Mesendoderm (in vitro differentiated cells): ENCODE data around the gene ZNF521.

Experiments used
- DNase-seq: peaks from one replicate; pipeline ENCODE4 v3.0.0; 2013
- H2AK5ac ChIP-seq: 2 replicates; pipeline ENCODE4 v1.6.1; 2013; ENCODE audit warnings: low read length, inconsistent platforms
- H2BK120ac ChIP-seq: 2 replicates; pipeline ENCODE4 v1.6.1; 2013; ENCODE audit warnings: low read depth, mild to moderate bottlenecking, low read length, moderate library complexity, mixed read lengths
- H2BK15ac ChIP-seq: replicated peaks from 2 replicates; pipeline ENCODE4 v1.6.1; 2013; ENCODE audit warnings: low read depth, mild to moderate bottlenecking, moderate library complexity
- H2BK5ac ChIP-seq: 2 replicates; pipeline ENCODE4 v1.6.1; 2013; ENCODE audit warnings: low read length, inconsistent platforms
- H3K18ac ChIP-seq: 2 replicates; pipeline ENCODE4 v1.6.1; 2013; ENCODE audit warnings: mild to moderate bottlenecking, low read length, mixed read lengths
- H3K23ac ChIP-seq: one replicate; pipeline ENCODE4 v1.6.1; 2013; ENCODE audit warnings: low read length
- H3K27ac ChIP-seq: 2 replicates; pipeline ENCODE4 v1.5.1; 2013; ENCODE audit warnings: low read depth, mild to moderate bottlenecking, inconsistent platforms, low read length, moderate library complexity
- H3K27me3 ChIP-seq: 2 replicates; pipeline ENCODE4 v1.6.1; 2013; ENCODE audit warnings: low read length, control low read depth, mild to moderate bottlenecking, inconsistent platforms; ENCODE audit not compliant: insufficient read depth, poor library complexity
- H3K36me3 ChIP-seq: 2 replicates; pipeline ENCODE4 v1.6.1; 2013; ENCODE audit warnings: low read length, inconsistent platforms; ENCODE audit not compliant: control insufficient read depth, insufficient read depth
- H3K4ac ChIP-seq: one replicate; pipeline ENCODE4 v1.6.1; 2013; ENCODE audit warnings: low read depth, mild to moderate bottlenecking, low read length, moderate library complexity
- H3K4me1 ChIP-seq: 2 replicates; pipeline ENCODE4 v1.6.1; 2013; ENCODE audit warnings: low read depth, low read length, inconsistent platforms; ENCODE audit not compliant: control insufficient read depth
- H3K4me2 ChIP-seq: 2 replicates; pipeline ENCODE4 v1.6.1; 2013; ENCODE audit warnings: low read length
- H3K4me3 ChIP-seq: 2 replicates; pipeline ENCODE4 v1.5.1; 2013; ENCODE audit warnings: mild to moderate bottlenecking, low read length
- H3K56ac ChIP-seq: one replicate; pipeline ENCODE4 v1.6.1; 2013; ENCODE audit warnings: low read length
- H3K79me1 ChIP-seq: 2 replicates; pipeline ENCODE4 v1.6.1; 2013; ENCODE audit warnings: low read length, inconsistent platforms
- H3K79me2 ChIP-seq: 2 replicates; pipeline ENCODE4 v1.6.1; 2013; ENCODE audit warnings: mild to moderate bottlenecking, low read length; ENCODE audit not compliant: control insufficient read depth, insufficient read depth
- H3K9ac ChIP-seq: 2 replicates; pipeline ENCODE4 v1.6.1; 2013; ENCODE audit warnings: low read length, inconsistent platforms
- H4K5ac ChIP-seq: one replicate; pipeline ENCODE4 v1.6.1; 2013; ENCODE audit warnings: low read length
- H4K8ac ChIP-seq: one replicate; pipeline ENCODE4 v1.6.1; 2013; ENCODE audit warnings: low read depth, mild to moderate bottlenecking, control low read depth, low read length, moderate library complexity
- WGBS: extraction: QIAGEN DNeasy Blood & Tissue Kit; methylation state at CpG from one replicate; pipeline ENCODE4 v1.1.7; 2013; ENCODE audit warnings: low lambda C conversion rate, missing lambda C conversion rate; ENCODE audit not compliant: insufficient coverage; ENCODE audit errors: extremely low coverage; 5-methylcytosine and 5-hydroxymethylcytosine counted together

The ZNF521 gene

DNA sequence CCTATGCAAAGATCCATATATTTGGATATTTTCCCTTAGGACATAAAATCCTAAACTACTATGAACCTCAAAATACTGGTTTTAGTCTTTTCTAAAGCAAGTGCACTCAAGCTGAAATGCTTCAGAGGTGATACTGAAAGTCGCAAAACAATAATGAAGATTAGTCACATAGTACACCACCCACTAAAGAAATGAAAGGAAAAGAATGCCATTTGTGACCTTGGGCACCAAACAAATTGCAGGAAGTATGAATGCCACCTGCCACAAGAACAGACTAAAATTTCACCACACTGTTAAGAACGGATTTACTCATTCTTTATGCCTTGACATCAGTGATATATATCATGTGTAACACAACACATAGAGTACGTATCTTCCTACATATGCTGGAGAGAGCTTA, 161.5 kb downstream of the ZNF521 start:
- Histone ChIP-seq H2BK120ac (no peak overlapping the region), H3K79me1 (no peaks in the 10 kb centered on the region), H4K8ac (no peak overlapping the region), H2BK5ac (no peak overlapping the region), H3K4ac (no peak overlapping the region), H3K27me3 (no peaks in the 10 kb centered on the region), H3K79me2 (no peaks in the 10 kb centered on the region), H3K4me1 (no peaks in the 10 kb centered on the region), H3K18ac (no peak overlapping the region), H3K56ac (no peak overlapping the region), H3K4me2 (no peak overlapping the region), H4K5ac (no peak overlapping the region), H3K9ac (no peak overlapping the region), H3K4me3 (no peak overlapping the region), H2AK5ac (no peak overlapping the region), H3K36me3 (no peaks in the 10 kb centered on the region), H2BK15ac (no peak overlapping the region), H3K27ac (no peak overlapping the region), H3K23ac (no peak overlapping the region)
- DNase-seq = no peak
- no CpG with 5 or more reads among the region's 3 CpGs for WGBS

DNA sequence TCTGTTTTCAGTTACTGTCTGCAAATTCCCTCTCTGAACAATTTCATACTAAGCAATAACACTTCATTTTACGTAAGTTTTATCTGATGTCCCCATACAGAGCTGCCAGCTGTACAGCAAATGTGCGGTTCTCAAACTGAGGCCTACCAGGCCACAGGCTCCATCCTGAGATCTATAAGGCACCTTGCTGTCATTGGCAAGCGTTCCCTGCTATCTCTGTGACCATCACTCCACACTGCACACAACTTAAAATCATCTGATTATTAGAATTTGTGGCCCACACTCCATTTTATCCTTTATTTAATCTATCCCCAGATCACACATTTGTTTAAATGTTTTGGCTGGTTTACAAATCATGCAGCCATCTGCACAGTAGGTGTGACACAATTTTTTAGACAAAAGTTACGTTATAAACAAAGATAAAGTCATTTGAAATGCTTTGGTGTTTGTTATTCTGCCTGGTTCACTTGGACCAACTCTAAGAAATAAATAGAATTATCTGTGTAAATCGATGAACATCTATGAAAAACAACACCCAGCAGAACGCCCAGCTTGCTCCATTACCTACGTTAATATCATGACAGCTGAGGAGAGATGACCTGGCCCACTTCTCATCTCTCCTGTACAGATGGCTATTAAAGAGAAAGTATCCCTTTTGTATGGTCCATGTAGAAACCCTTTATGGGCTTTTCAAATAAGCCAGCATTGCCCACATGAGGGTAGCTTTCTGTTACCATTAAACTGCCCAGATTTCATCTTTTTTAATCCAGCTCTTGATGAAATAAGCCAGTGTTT, 162.4 kb downstream of the ZNF521 start:
- no peaks in the 10 kb centered on the region for H3K36me3 ChIP-seq
- no CpG with 5 or more reads among the region's 7 CpGs for WGBS

DNA sequence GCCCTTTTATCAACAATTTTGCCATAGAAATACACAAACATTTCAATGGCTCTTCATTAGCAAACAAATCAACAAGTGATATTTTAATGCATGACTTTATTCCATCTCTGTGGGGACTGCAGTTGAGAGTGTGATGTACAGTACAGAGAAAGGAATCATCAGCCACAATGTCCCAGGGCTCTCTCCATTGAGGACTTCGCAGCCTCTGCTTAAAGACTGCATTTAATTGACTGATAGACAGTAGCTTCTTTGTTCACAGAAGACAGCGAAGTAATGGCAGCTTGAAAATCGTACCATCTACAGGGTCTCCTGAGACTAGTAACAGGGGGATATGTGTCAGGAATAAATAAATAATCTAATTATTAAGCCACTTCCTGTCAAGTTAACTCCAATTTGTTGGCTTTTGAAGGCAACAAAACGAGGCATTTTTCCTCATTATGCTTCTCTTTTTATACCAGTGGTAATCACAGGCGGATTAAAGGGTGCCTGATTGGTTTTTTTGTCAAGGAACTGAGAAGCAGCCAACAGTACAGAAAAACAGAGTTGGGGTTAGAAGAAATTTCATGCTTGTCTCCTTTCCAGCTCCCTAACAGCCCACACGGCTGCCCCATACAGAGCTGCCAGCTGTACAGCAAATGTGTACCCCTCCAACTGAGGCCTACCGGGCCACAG, 164.3 kb downstream of the ZNF521 start:
- H2BK120ac ChIP-seq = no peak overlapping the region
- H3K79me2 ChIP-seq = no peaks in the 10 kb centered on the region
- H3K79me1 ChIP-seq = no peaks in the 10 kb centered on the region
- H2AK5ac ChIP-seq = no peak overlapping the region
- no peak overlapping the region for H2BK15ac ChIP-seq
- H3K23ac ChIP-seq = no peak overlapping the region
- WGBS = no CpG with 5 or more reads among the region's 7 CpGs
- no peak for DNase-seq
- no peak overlapping the region for H3K27ac ChIP-seq
- no peaks in the 10 kb centered on the region for H3K36me3 ChIP-seq
- H3K4ac ChIP-seq = no peak overlapping the region
- H3K27me3 ChIP-seq = no peaks in the 10 kb centered on the region
- no peak overlapping the region for H3K9ac ChIP-seq
- H3K4me1 ChIP-seq = no peaks in the 10 kb centered on the region
- no peak overlapping the region for H3K56ac ChIP-seq
- no peak overlapping the region for H3K4me3 ChIP-seq
- H2BK5ac ChIP-seq = no peak overlapping the region
- H4K5ac ChIP-seq = no peak overlapping the region
- no peak overlapping the region for H4K8ac ChIP-seq
- H3K4me2 ChIP-seq = no peak overlapping the region
- no peak overlapping the region for H3K18ac ChIP-seq

More for the DNA sequence above, 162.4 kb downstream of the ZNF521 start:
- H4K8ac ChIP-seq = no peak overlapping the region
- no peak overlapping the region for H2AK5ac ChIP-seq
- no peak overlapping the region for H2BK15ac ChIP-seq
- no peak overlapping the region for H3K27ac ChIP-seq
- H2BK5ac ChIP-seq = no peak overlapping the region
- H3K23ac ChIP-seq = no peak overlapping the region
- no peak for DNase-seq
- no peak overlapping the region for H3K56ac ChIP-seq
- no peaks in the 10 kb centered on the region for H3K79me2 ChIP-seq
- H3K4me1 ChIP-seq = no peaks in the 10 kb centered on the region
- H3K27me3 ChIP-seq = no peaks in the 10 kb centered on the region
- H3K18ac ChIP-seq = no peak overlapping the region
- no peak overlapping the region for H3K9ac ChIP-seq
- no peak overlapping the region for H3K4me2 ChIP-seq
- no peak overlapping the region for H3K4me3 ChIP-seq
- no peak overlapping the region for H4K5ac ChIP-seq
- no peaks in the 10 kb centered on the region for H3K79me1 ChIP-seq
- no peak overlapping the region for H3K4ac ChIP-seq
- H2BK120ac ChIP-seq = no peak overlapping the region

DNA sequence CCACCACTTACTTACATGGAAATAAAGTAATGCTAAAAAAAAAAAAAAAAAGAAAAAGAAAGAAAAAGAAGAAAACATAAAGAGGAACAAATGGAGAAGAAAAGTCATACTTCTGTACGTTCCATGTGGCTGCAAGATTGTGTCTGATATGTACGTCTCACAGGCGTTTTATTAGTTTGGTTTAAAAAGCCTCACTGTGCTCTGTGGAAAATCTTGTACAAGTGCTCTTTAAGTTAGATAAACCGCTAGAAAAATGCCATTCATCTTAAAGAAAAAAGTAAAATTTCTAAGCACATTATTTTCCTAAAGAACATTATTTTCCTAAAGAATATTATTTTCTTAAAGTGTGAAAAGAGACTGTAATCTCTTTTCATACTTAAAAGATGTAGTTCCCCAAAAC, 165.1 kb downstream of the ZNF521 start:
- Histone ChIP-seq H4K8ac (no peak overlapping the region), H3K56ac (no peak overlapping the region), H4K5ac (no peak overlapping the region), H3K27ac (no peak overlapping the region), H3K23ac (no peak overlapping the region), H2BK5ac (no peak overlapping the region), H3K79me1 (no peaks in the 10 kb centered on the region), H2AK5ac (no peak overlapping the region), H3K79me2 (no peaks in the 10 kb centered on the region), H2BK120ac (no peak overlapping the region), H3K9ac (no peak overlapping the region), H3K4me1 (no peaks in the 10 kb centered on the region), H2BK15ac (no peak overlapping the region), H3K4ac (no peak overlapping the region), H3K4me3 (no peak overlapping the region), H3K4me2 (no peak overlapping the region), H3K27me3 (no peaks in the 10 kb centered on the region), H3K18ac (no peak overlapping the region), H3K36me3 (no peaks in the 10 kb centered on the region)
- no peak for DNase-seq
- WGBS = no CpG with 5 or more reads among the region's 4 CpGs

DNA sequence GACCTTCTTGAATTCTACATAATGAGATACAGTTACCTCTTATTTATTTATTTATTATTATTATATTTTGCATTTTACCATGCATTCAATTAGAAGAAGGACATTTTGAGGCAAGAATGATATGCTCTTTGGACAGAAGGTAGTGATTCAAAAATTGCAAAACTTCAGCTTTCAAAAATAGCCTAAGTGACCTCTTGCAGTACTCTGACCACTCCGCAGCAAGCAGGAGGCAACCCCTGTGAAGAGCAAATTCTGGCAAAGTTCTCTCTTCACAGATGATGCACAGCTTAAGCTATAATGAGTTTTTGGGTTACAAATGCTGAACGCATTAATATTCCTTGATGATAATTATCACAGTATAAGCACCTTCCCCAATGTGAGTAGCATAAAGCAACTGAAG, 170.0 kb downstream of the ZNF521 start:
- H3K9ac ChIP-seq = no peak overlapping the region
- H2AK5ac ChIP-seq = no peak overlapping the region
- no peak overlapping the region for H3K23ac ChIP-seq
- H3K4me2 ChIP-seq = no peak overlapping the region
- H3K4me3 ChIP-seq = no peak overlapping the region
- no peak overlapping the region for H2BK15ac ChIP-seq
- no peaks in the 10 kb centered on the region for H3K27me3 ChIP-seq
- H3K27ac ChIP-seq = no peak overlapping the region
- H3K79me1 ChIP-seq = no peaks in the 10 kb centered on the region
- no peak overlapping the region for H2BK120ac ChIP-seq
- H4K8ac ChIP-seq = no peak overlapping the region
- no peak overlapping the region for H3K56ac ChIP-seq
- no peaks in the 10 kb centered on the region for H3K79me2 ChIP-seq
- no peaks in the 10 kb centered on the region for H3K36me3 ChIP-seq
- H3K18ac ChIP-seq = no peak overlapping the region
- H3K4me1 ChIP-seq = peaks cover 3% of the 10 kb centered on the region
- no peak overlapping the region for H2BK5ac ChIP-seq
- H3K4ac ChIP-seq = no peak overlapping the region
- H4K5ac ChIP-seq = no peak overlapping the region
- WGBS = no CpG with 5 or more reads among the region's 2 CpGs
- DNase-seq = no peak
